ENCODE results near the gene BARX2.
A peak's percentile ranks its signal among the peaks of the same experiment; 100 is the strongest.

Gene BARX2

GRCh38 chr11:129384415-129384814 is 8.8 kb downstream of the BARX2 start:
- H3K36me3 ChIP-seq (ENCODE audit: control insufficient read depth in 2 of 2, insufficient read depth in 2 of 2, low read length in 2 of 2): no peaks in the 10 kb centered on the region
- H3K4me3 ChIP-seq (ENCODE audit: low read length in 2 of 2): no peak overlapping the region
- H3K9me3 ChIP-seq (ENCODE audit: control insufficient read depth in 2 of 2, low read length in 2 of 2): no peaks in the 10 kb centered on the region
- H3K27me3 ChIP-seq (ENCODE audit: control insufficient read depth in 2 of 2, insufficient read depth in 2 of 2, low read length in 2 of 2): peaks cover 0 to 1% of the 10 kb centered on the region in 2 donors
- peaks cover 0 to 28% of the 10 kb centered on the region in 2 donors for H3K4me1 ChIP-seq (ENCODE audit: control insufficient read depth in 2 of 2, insufficient read depth in 2 of 2, low read length in 2 of 2)
- H3K9ac ChIP-seq (ENCODE audit: low read depth in 1 of 2, low read length in 2 of 2): no peak overlapping the region
- no peak overlapping the region for H3K27ac ChIP-seq (ENCODE audit: low read depth in 2 of 2, low read length in 2 of 2)

GRCh38 chr11:129385801-129386200 is 10.2 kb downstream of the BARX2 start:
- Histone ChIP-seq H3K27me3 (ENCODE audit: control insufficient read depth in 2 of 2, insufficient read depth in 2 of 2, low read length in 2 of 2) (no peaks in the 10 kb centered on the region), H3K27ac (ENCODE audit: low read depth in 2 of 2, low read length in 2 of 2) (no peak overlapping the region), H3K4me3 (ENCODE audit: low read length in 2 of 2) (no peak overlapping the region), H3K9ac (ENCODE audit: low read depth in 1 of 2, low read length in 2 of 2) (no peak overlapping the region), H3K9me3 (ENCODE audit: control insufficient read depth in 2 of 2, low read length in 2 of 2) (no peaks in the 10 kb centered on the region), H3K4me1 (ENCODE audit: control insufficient read depth in 2 of 2, insufficient read depth in 2 of 2, low read length in 2 of 2) (peaks cover 0 to 28% of the 10 kb centered on the region in 2 donors), H3K36me3 (ENCODE audit: control insufficient read depth in 2 of 2, insufficient read depth in 2 of 2, low read length in 2 of 2) (no peaks in the 10 kb centered on the region)

GRCh38 chr11:129386795-129387397 is 11.2 kb downstream of the BARX2 start:
- peak overlapping the region; percentile 27 to 58 for H3K4me3 ChIP-seq (ENCODE audit: low read length in 2 of 2)
- H3K4me1 ChIP-seq (ENCODE audit: control insufficient read depth in 2 of 2, insufficient read depth in 2 of 2, low read length in 2 of 2): peaks cover 0 to 30% of the 10 kb centered on the region in 2 donors
- H3K36me3 ChIP-seq (ENCODE audit: control insufficient read depth in 2 of 2, insufficient read depth in 2 of 2, low read length in 2 of 2): no peaks in the 10 kb centered on the region
- H3K27ac ChIP-seq (ENCODE audit: low read depth in 2 of 2, low read length in 2 of 2): peak overlapping the region; percentile 52 to 81
- H3K9me3 ChIP-seq (ENCODE audit: control insufficient read depth in 2 of 2, low read length in 2 of 2): no peaks in the 10 kb centered on the region
- H3K9ac ChIP-seq (ENCODE audit: low read depth in 1 of 2, low read length in 2 of 2): peak overlapping the region; percentile 26 to 31
- H3K27me3 ChIP-seq (ENCODE audit: control insufficient read depth in 2 of 2, insufficient read depth in 2 of 2, low read length in 2 of 2): no peaks in the 10 kb centered on the region

GRCh38 chr11:129387434-129387833 is 11.8 kb downstream of the BARX2 start:
- peaks cover 0 to 30% of the 10 kb centered on the region in 2 donors for H3K4me1 ChIP-seq (ENCODE audit: control insufficient read depth in 2 of 2, insufficient read depth in 2 of 2, low read length in 2 of 2)
- no peak overlapping the region for H3K9ac ChIP-seq (ENCODE audit: low read depth in 1 of 2, low read length in 2 of 2)
- H3K36me3 ChIP-seq (ENCODE audit: control insufficient read depth in 2 of 2, insufficient read depth in 2 of 2, low read length in 2 of 2): no peaks in the 10 kb centered on the region
- H3K27ac ChIP-seq (ENCODE audit: low read depth in 2 of 2, low read length in 2 of 2): peak overlapping the region; percentile 52 to 81
- no peaks in the 10 kb centered on the region for H3K27me3 ChIP-seq (ENCODE audit: control insufficient read depth in 2 of 2, insufficient read depth in 2 of 2, low read length in 2 of 2)
- peak overlapping the region; percentile 27 to 58 for H3K4me3 ChIP-seq (ENCODE audit: low read length in 2 of 2)
- no peaks in the 10 kb centered on the region for H3K9me3 ChIP-seq (ENCODE audit: control insufficient read depth in 2 of 2, low read length in 2 of 2)

- Histone ChIP-seq H3K27me3 (ENCODE audit: control insufficient read depth in 2 of 2, insufficient read depth in 2 of 2, low read length in 2 of 2) (no peaks in the 10 kb centered on the region), H3K36me3 (ENCODE audit: control insufficient read depth in 2 of 2, insufficient read depth in 2 of 2, low read length in 2 of 2) (no peaks in the 10 kb centered on the region), H3K27ac (ENCODE audit: low read depth in 2 of 2, low read length in 2 of 2) (peak overlapping the region in 1 of 2 donors; percentile 3), H3K4me1 (ENCODE audit: control insufficient read depth in 2 of 2, insufficient read depth in 2 of 2, low read length in 2 of 2) (peaks cover 0 to 30% of the 10 kb centered on the region in 2 donors), H3K9ac (ENCODE audit: low read depth in 1 of 2, low read length in 2 of 2) (no peak overlapping the region), H3K4me3 (ENCODE audit: low read length in 2 of 2) (no peak overlapping the region), H3K9me3 (ENCODE audit: control insufficient read depth in 2 of 2, low read length in 2 of 2) (no peaks in the 10 kb centered on the region)
Measured at GRCh38 chr11:129388824-129389223, 13.2 kb downstream of the BARX2 start.

- Histone ChIP-seq H3K36me3 (ENCODE audit: control insufficient read depth in 2 of 2, insufficient read depth in 2 of 2, low read length in 2 of 2) (no peaks in the 10 kb centered on the region), H3K4me1 (ENCODE audit: control insufficient read depth in 2 of 2, insufficient read depth in 2 of 2, low read length in 2 of 2) (peaks cover 0 to 30% of the 10 kb centered on the region in 2 donors), H3K27ac (ENCODE audit: low read depth in 2 of 2, low read length in 2 of 2) (no peak overlapping the region), H3K9me3 (ENCODE audit: control insufficient read depth in 2 of 2, low read length in 2 of 2) (no peaks in the 10 kb centered on the region), H3K27me3 (ENCODE audit: control insufficient read depth in 2 of 2, insufficient read depth in 2 of 2, low read length in 2 of 2) (no peaks in the 10 kb centered on the region), H3K9ac (ENCODE audit: low read depth in 1 of 2, low read length in 2 of 2) (no peak overlapping the region), H3K4me3 (ENCODE audit: low read length in 2 of 2) (no peak overlapping the region)
Measured at GRCh38 chr11:129390303-129390821, 14.7 kb downstream of the BARX2 start.

GRCh38 chr11:129391360-129391759 is 15.7 kb downstream of the BARX2 start:
- Histone ChIP-seq H3K36me3 (ENCODE audit: control insufficient read depth in 2 of 2, insufficient read depth in 2 of 2, low read length in 2 of 2) (no peaks in the 10 kb centered on the region), H3K9me3 (ENCODE audit: control insufficient read depth in 2 of 2, low read length in 2 of 2) (no peaks in the 10 kb centered on the region), H3K9ac (ENCODE audit: low read depth in 1 of 2, low read length in 2 of 2) (no peak overlapping the region), H3K27me3 (ENCODE audit: control insufficient read depth in 2 of 2, insufficient read depth in 2 of 2, low read length in 2 of 2) (no peaks in the 10 kb centered on the region), H3K27ac (ENCODE audit: low read depth in 2 of 2, low read length in 2 of 2) (no peak overlapping the region), H3K4me1 (ENCODE audit: control insufficient read depth in 2 of 2, insufficient read depth in 2 of 2, low read length in 2 of 2) (peaks cover 0 to 25% of the 10 kb centered on the region in 2 donors), H3K4me3 (ENCODE audit: low read length in 2 of 2) (no peak overlapping the region)

- H3K36me3 ChIP-seq (ENCODE audit: control insufficient read depth in 2 of 2, insufficient read depth in 2 of 2, low read length in 2 of 2): no peaks in the 10 kb centered on the region
- H3K4me1 ChIP-seq (ENCODE audit: control insufficient read depth in 2 of 2, insufficient read depth in 2 of 2, low read length in 2 of 2): peaks cover 0 to 21% of the 10 kb centered on the region in 2 donors
- no peak overlapping the region for H3K4me3 ChIP-seq (ENCODE audit: low read length in 2 of 2)
- no peak overlapping the region for H3K27ac ChIP-seq (ENCODE audit: low read depth in 2 of 2, low read length in 2 of 2)
- H3K9ac ChIP-seq (ENCODE audit: low read depth in 1 of 2, low read length in 2 of 2): no peak overlapping the region
- H3K9me3 ChIP-seq (ENCODE audit: control insufficient read depth in 2 of 2, low read length in 2 of 2): no peaks in the 10 kb centered on the region
- H3K27me3 ChIP-seq (ENCODE audit: control insufficient read depth in 2 of 2, insufficient read depth in 2 of 2, low read length in 2 of 2): no peaks in the 10 kb centered on the region
Measured at GRCh38 chr11:129391821-129392220, 16.2 kb downstream of the BARX2 start.

GRCh38 chr11:129392995-129393394 is 17.3 kb downstream of the BARX2 start:
- Histone ChIP-seq H3K4me3 (ENCODE audit: low read length in 2 of 2) (no peak overlapping the region), H3K4me1 (ENCODE audit: control insufficient read depth in 2 of 2, insufficient read depth in 2 of 2, low read length in 2 of 2) (peaks cover 0 to 10% of the 10 kb centered on the region in 2 donors), H3K27me3 (ENCODE audit: control insufficient read depth in 2 of 2, insufficient read depth in 2 of 2, low read length in 2 of 2) (no peaks in the 10 kb centered on the region), H3K9me3 (ENCODE audit: control insufficient read depth in 2 of 2, low read length in 2 of 2) (no peaks in the 10 kb centered on the region), H3K36me3 (ENCODE audit: control insufficient read depth in 2 of 2, insufficient read depth in 2 of 2, low read length in 2 of 2) (no peaks in the 10 kb centered on the region), H3K27ac (ENCODE audit: low read depth in 2 of 2, low read length in 2 of 2) (no peak overlapping the region), H3K9ac (ENCODE audit: low read depth in 1 of 2, low read length in 2 of 2) (no peak overlapping the region)

GRCh38 chr11:129394709-129395108 is 19.1 kb downstream of the BARX2 start:
- Histone ChIP-seq H3K9me3 (ENCODE audit: control insufficient read depth in 2 of 2, low read length in 2 of 2) (no peaks in the 10 kb centered on the region), H3K36me3 (ENCODE audit: control insufficient read depth in 2 of 2, insufficient read depth in 2 of 2, low read length in 2 of 2) (no peaks in the 10 kb centered on the region), H3K27me3 (ENCODE audit: control insufficient read depth in 2 of 2, insufficient read depth in 2 of 2, low read length in 2 of 2) (no peaks in the 10 kb centered on the region), H3K4me3 (ENCODE audit: low read length in 2 of 2) (no peak overlapping the region), H3K4me1 (ENCODE audit: control insufficient read depth in 2 of 2, insufficient read depth in 2 of 2, low read length in 2 of 2) (peaks cover 0 to 2% of the 10 kb centered on the region in 2 donors), H3K27ac (ENCODE audit: low read depth in 2 of 2, low read length in 2 of 2) (no peak overlapping the region), H3K9ac (ENCODE audit: low read depth in 1 of 2, low read length in 2 of 2) (no peak overlapping the region)
